Activated naive CD8-positive, alpha-beta T cell treated with anti-CD3 and anti-CD28 coated beads, Interleukin-2, amount 50 U/mL, for 24 hours (primary cell): ENCODE measurements around the gene IL36B.

Experiments
- ATAC-seq: fragments of 150-1000 bp; cut with Tn5 transposase; one replicate; pipeline ENCODE4 v1.10.0; 2021
- DNase-seq: peaks from one replicate; pipeline ENCODE4 v3.0.0; 2021
- H3K27ac Mint-ChIP-seq: one replicate; pipeline ENCODE4 v1.8.0; 2021; ENCODE audit warnings: mild to moderate bottlenecking, mixed read lengths
- H3K27me3 Mint-ChIP-seq: one replicate; pipeline ENCODE4 v1.8.0; 2021; ENCODE audit warnings: mixed read lengths
- H3K36me3 Mint-ChIP-seq: one replicate; pipeline ENCODE4 v1.8.0; 2021; ENCODE audit warnings: low read depth, mixed read lengths
- H3K4me1 Mint-ChIP-seq: one replicate; pipeline ENCODE4 v1.8.0; 2021; ENCODE audit warnings: mixed read lengths
- H3K4me3 Mint-ChIP-seq: one replicate; pipeline ENCODE4 v1.8.0; 2021; ENCODE audit warnings: mild to moderate bottlenecking, moderate library complexity, mixed read lengths
- H3K9me3 Mint-ChIP-seq: one replicate; pipeline ENCODE4 v1.8.0; 2021; ENCODE audit warnings: mixed read lengths

Gene IL36B

GRCh38 chr2:113068249-113068648, 15.6 kb upstream of the IL36B start:
- ATAC-seq (no peak), DNase-seq (no peak)
- H3K9me3 Mint-ChIP-seq = no peaks in the 10 kb centered on the region
- H3K27me3 Mint-ChIP-seq = peaks cover 2% of the 10 kb centered on the region
- H3K27ac Mint-ChIP-seq = no peak overlapping the region
- no peaks in the 10 kb centered on the region for H3K4me1 Mint-ChIP-seq
- H3K4me3 Mint-ChIP-seq = no peak overlapping the region
- H3K36me3 Mint-ChIP-seq = no peaks in the 10 kb centered on the region

GRCh38 chr2:113067681-113068080, 15.0 kb upstream of the IL36B start, which contains the start of gene IL1F10:
Gene IL1F10, plus strand, starts transcription at chr2:113067970. Its CDS starts 4,769 bp downstream, at chr2:113072739.
- Mint-ChIP-seq H3K36me3 (no peaks in the 10 kb centered on the region), H3K9me3 (no peaks in the 10 kb centered on the region), H3K4me3 (no peak within 1 kb of the TSS), H3K27ac (no peak within 1 kb of the TSS), H3K4me1 (no peaks in the 10 kb centered on the region), H3K27me3 (peaks cover 2% of the 10 kb centered on the region)
- ATAC-seq (no peak), DNase-seq (no peak)

- Mint-ChIP-seq H3K27ac (no peak overlapping the region), H3K27me3 (peaks cover 2% of the 10 kb centered on the region), H3K9me3 (no peaks in the 10 kb centered on the region), H3K4me3 (no peak overlapping the region), H3K4me1 (no peaks in the 10 kb centered on the region), H3K36me3 (no peaks in the 10 kb centered on the region)
- DNase-seq (no peak), ATAC-seq (no peak)
Measured at GRCh38 chr2:113064898-113065297, 12.2 kb upstream of the IL36B start.

GRCh38 chr2:113064281-113064680, 11.6 kb upstream of the IL36B start:
- ATAC-seq = no peak
- no peaks in the 10 kb centered on the region for H3K36me3 Mint-ChIP-seq
- H3K9me3 Mint-ChIP-seq = no peaks in the 10 kb centered on the region
- no peak overlapping the region for H3K27ac Mint-ChIP-seq
- peaks cover 2% of the 10 kb centered on the region for H3K27me3 Mint-ChIP-seq
- H3K4me1 Mint-ChIP-seq = no peaks in the 10 kb centered on the region
- H3K4me3 Mint-ChIP-seq = no peak overlapping the region
- DNase-seq = no peak

GRCh38 chr2:113061896-113062770, 9.5 kb upstream of the IL36B start:
- no peaks in the 10 kb centered on the region for H3K4me1 Mint-ChIP-seq
- H3K9me3 Mint-ChIP-seq = no peaks in the 10 kb centered on the region
- DNase-seq (no peak), ATAC-seq (no peak)
- no peak overlapping the region for H3K27ac Mint-ChIP-seq
- H3K36me3 Mint-ChIP-seq = no peaks in the 10 kb centered on the region
- no peaks in the 10 kb centered on the region for H3K27me3 Mint-ChIP-seq
- H3K4me3 Mint-ChIP-seq = no peak overlapping the region

GRCh38 chr2:113061241-113061640, 8.6 kb upstream of the IL36B start:
- Mint-ChIP-seq H3K27me3 (no peaks in the 10 kb centered on the region), H3K27ac (no peak overlapping the region), H3K36me3 (peaks cover 2% of the 10 kb centered on the region), H3K4me3 (no peak overlapping the region), H3K4me1 (peaks cover 6% of the 10 kb centered on the region), H3K9me3 (peaks cover 4% of the 10 kb centered on the region)
- DNase-seq = no peak
- ATAC-seq = no peak

GRCh38 chr2:113060796-113061195, 8.1 kb upstream of the IL36B start:
- Mint-ChIP-seq H3K9me3 (peaks cover 7% of the 10 kb centered on the region), H3K27ac (no peak overlapping the region), H3K4me1 (peaks cover 9% of the 10 kb centered on the region), H3K4me3 (no peak overlapping the region), H3K27me3 (no peaks in the 10 kb centered on the region), H3K36me3 (peaks cover 5% of the 10 kb centered on the region)
- ATAC-seq = no peak
- DNase-seq = no peak

GRCh38 chr2:113060396-113060795, 7.7 kb upstream of the IL36B start:
- Mint-ChIP-seq H3K27me3 (no peaks in the 10 kb centered on the region), H3K36me3 (peaks cover 9% of the 10 kb centered on the region), H3K4me1 (peaks cover 9% of the 10 kb centered on the region), H3K27ac (no peak overlapping the region), H3K9me3 (peaks cover 10% of the 10 kb centered on the region), H3K4me3 (no peak overlapping the region)
- DNase-seq (no peak), ATAC-seq (no peak)

GRCh38 chr2:113058998-113059960, 6.6 kb upstream of the IL36B start, which contains the start of gene IL36RN:
Gene IL36RN, plus strand, starts transcription at chr2:113059198. Its CDS starts 241 bp downstream, at chr2:113059439.
- Mint-ChIP-seq H3K27ac (no peak within 1 kb of the TSS), H3K4me3 (no peak within 1 kb of the TSS), H3K9me3 (peaks cover 19% of the 10 kb centered on the region), H3K4me1 (peaks cover 9% of the 10 kb centered on the region), H3K36me3 (peaks cover 16% of the 10 kb centered on the region), H3K27me3 (no peaks in the 10 kb centered on the region)
- ATAC-seq = no peak
- DNase-seq = no peak

- ATAC-seq (no peak), DNase-seq (no peak)
- Mint-ChIP-seq H3K4me3 (no peak overlapping the region), H3K27me3 (no peaks in the 10 kb centered on the region), H3K9me3 (peaks cover 27% of the 10 kb centered on the region), H3K36me3 (peaks cover 16% of the 10 kb centered on the region), H3K4me1 (peaks cover 11% of the 10 kb centered on the region), H3K27ac (no peak overlapping the region)
Measured at GRCh38 chr2:113058411-113058994, 5.8 kb upstream of the IL36B start.

- no peak overlapping the region for H3K4me3 Mint-ChIP-seq
- peaks cover 29% of the 10 kb centered on the region for H3K9me3 Mint-ChIP-seq
- H3K36me3 Mint-ChIP-seq = peaks cover 16% of the 10 kb centered on the region
- no peak overlapping the region for H3K27ac Mint-ChIP-seq
- H3K4me1 Mint-ChIP-seq = peaks cover 11% of the 10 kb centered on the region
- no peaks in the 10 kb centered on the region for H3K27me3 Mint-ChIP-seq
- DNase-seq (no peak), ATAC-seq (no peak)
Measured at GRCh38 chr2:113057117-113057516, 4.5 kb upstream of the IL36B start.

GRCh38 chr2:113056521-113056920, 3.9 kb upstream of the IL36B start:
- H3K27me3 Mint-ChIP-seq = no peaks in the 10 kb centered on the region
- DNase-seq (no peak), ATAC-seq (peak; percentile 57)
- peaks cover 16% of the 10 kb centered on the region for H3K36me3 Mint-ChIP-seq
- H3K4me3 Mint-ChIP-seq = no peak overlapping the region
- peaks cover 11% of the 10 kb centered on the region for H3K4me1 Mint-ChIP-seq
- H3K9me3 Mint-ChIP-seq = peaks cover 29% of the 10 kb centered on the region
- peak overlapping the region; percentile 4 for H3K27ac Mint-ChIP-seq

- H3K4me3 Mint-ChIP-seq = no peak overlapping the region
- peaks cover 16% of the 10 kb centered on the region for H3K36me3 Mint-ChIP-seq
- ATAC-seq (no peak), DNase-seq (no peak)
- no peak overlapping the region for H3K27ac Mint-ChIP-seq
- H3K27me3 Mint-ChIP-seq = no peaks in the 10 kb centered on the region
- peaks cover 11% of the 10 kb centered on the region for H3K4me1 Mint-ChIP-seq
- peaks cover 29% of the 10 kb centered on the region for H3K9me3 Mint-ChIP-seq
Measured at GRCh38 chr2:113054066-113054465, 1.4 kb upstream of the IL36B start.

- peaks cover 11% of the 10 kb centered on the region for H3K4me1 Mint-ChIP-seq
- peaks cover 29% of the 10 kb centered on the region for H3K9me3 Mint-ChIP-seq
- H3K36me3 Mint-ChIP-seq = peaks cover 16% of the 10 kb centered on the region
- H3K27ac Mint-ChIP-seq = no peak overlapping the region
- no peaks in the 10 kb centered on the region for H3K27me3 Mint-ChIP-seq
- DNase-seq = no peak
- H3K4me3 Mint-ChIP-seq = no peak overlapping the region
- ATAC-seq = no peak
Measured at GRCh38 chr2:113053666-113054065, 999 bp upstream of the IL36B start.
